PC-3 (cell line): Measurements from ENCODE around the gene GABRA4. TPM values are rescaled to one million over a fixed set of nuclear protein-coding genes. Genes with fewer than 3 reads are reported as not detected.

Experiments used
- ATAC-seq: fragments of 200-7000 bp; cut with Tn5 transposase; 2 replicates; pipeline ENCODE4 v1.9.1; 2020; ENCODE audit warnings: mild to moderate bottlenecking, moderate library complexity
- BruUV-seq: library from RNA; stranded (reverse); fragments of 400-500 nt; replicated peaks from 2 replicates; lab custom pipeline; 2021; lab: Mats Ljungman, UMichigan
- CTCF ChIA-PET: fragments of 300-600 bp; sonication (Branson Sonifier 250); formaldehyde crosslinking; loops from one replicate; lab custom pipeline; 2022; ENCODE audit warnings: antibody characterized with exemption; lab: Charles Lee
- POLR2A ChIA-PET: fragments of 300-600 bp; sonication (Branson Sonifier 250); formaldehyde crosslinking; loops from one replicate; lab custom pipeline; 2022; ENCODE audit warnings: antibody characterized with exemption; ENCODE audit not compliant: unreplicated experiment; lab: Charles Lee
- DNase-seq: peaks from one replicate; pipeline ENCODE4 v3.0.0-alpha.2; 2015
- H2AFZ ChIP-seq: fragments of 300-600 bp; sonication (generic); 2 replicates; pipeline ENCODE4 v1.6.0; 2016; ENCODE audit warnings: antibody characterized with exemption, low read length
- H3F3A ChIP-seq: fragments of 300-600 bp; sonication (generic); one replicate; pipeline ENCODE4 v1.6.0; 2017; ENCODE audit warnings: antibody characterized with exemption, low read length, control low read depth, mild to moderate bottlenecking; ENCODE audit not compliant: unreplicated experiment
- H3K27ac ChIP-seq: fragments of 300-600 bp; sonication (generic); 2 replicates; pipeline ENCODE4 v1.5.1; 2016; ENCODE audit warnings: mild to moderate bottlenecking, low read length
- H3K27me3 ChIP-seq: fragments of 300-600 bp; sonication (generic); 2 replicates; pipeline ENCODE4 v1.6.1; 2016; ENCODE audit warnings: low read length, mixed read lengths
- H3K36me3 ChIP-seq: fragments of 300-600 bp; sonication (generic); 2 replicates; pipeline ENCODE4 v1.6.1; 2016; ENCODE audit warnings: low read depth, mixed run types, low read length, mixed read lengths
- H3K4me1 ChIP-seq: fragments of 300-600 bp; sonication (generic); 2 replicates; pipeline ENCODE4 v1.5.1; 2016; ENCODE audit warnings: low read length; ENCODE audit not compliant: insufficient read depth
- H3K4me2 ChIP-seq: fragments of 300-600 bp; sonication (generic); 2 replicates; pipeline ENCODE4 v1.6.0; 2016; ENCODE audit warnings: low read length
- H3K4me3 ChIP-seq: fragments of 300-600 bp; sonication (generic); 2 replicates; pipeline ENCODE4 v1.5.1; 2016; ENCODE audit warnings: mild to moderate bottlenecking, low read length, mixed read lengths
- H3K79me2 ChIP-seq: fragments of 300-600 bp; sonication (generic); 2 replicates; pipeline ENCODE4 v1.6.1; 2017; ENCODE audit warnings: low read length, mixed read lengths
- H3K9ac ChIP-seq: fragments of 300-600 bp; sonication (generic); 2 replicates; pipeline ENCODE4 v1.6.0; 2016; ENCODE audit warnings: mild to moderate bottlenecking, low read length
- H3K9me2 ChIP-seq: fragments of 300-600 bp; sonication (generic); replicated peaks from 2 replicates; pipeline ENCODE4 v1.6.1; 2016; ENCODE audit warnings: mixed run types, low read length, mixed read lengths
- H3K9me3 ChIP-seq: fragments of 300-600 bp; sonication (generic); 2 replicates; pipeline ENCODE4 v1.6.1; 2016; ENCODE audit warnings: low read length, mixed read lengths
- H4K20me1 ChIP-seq: fragments of 300-600 bp; sonication (generic); 2 replicates; pipeline ENCODE4 v1.6.1; 2016; ENCODE audit warnings: low read length, mixed read lengths
- EZH2 ChIP-seq: fragments of 300-600 bp; sonication (generic); IDR thresholded peaks from one replicate; pipeline ENCODE4 v1.6.1; 2017; ENCODE audit warnings: antibody characterized with exemption, mild to moderate bottlenecking, low read length; ENCODE audit not compliant: unreplicated experiment
- EZH2phosphoT487 ChIP-seq: fragments of 300-600 bp; sonication (generic); IDR thresholded peaks from 2 replicates; pipeline ENCODE4 v1.6.1; 2018; ENCODE audit warnings: mild to moderate bottlenecking, antibody characterized with exemption, low read length, borderline replicate concordance
- intact Hi-C: fragments of 100-400 bp; cut with micrococcal nuclease; formaldehyde crosslinking; loops from 2 replicates; pipeline ENCODE4 v1.9.0; 2023
- total RNA-seq: library from RNA; depleted of rRNA; stranded (reverse); fragments of >200 nt; gene quantifications from 2 replicates; pipeline ENCODE4 v1.2.3, GENCODE V29; 2014
- TF ChIP-seq, protein P1 (sequence below): fragments of 300-600 bp; sonication (generic); conservative IDR thresholded peaks from 2 replicates; pipeline ENCODE4 v1.5.1; 2017; ENCODE audit warnings: antibody characterized with exemption, low read depth, mild to moderate bottlenecking, low read length

The GABRA4 gene
- total RNA-seq, 1 experiment from 2014 or later: not detected

DNA sequence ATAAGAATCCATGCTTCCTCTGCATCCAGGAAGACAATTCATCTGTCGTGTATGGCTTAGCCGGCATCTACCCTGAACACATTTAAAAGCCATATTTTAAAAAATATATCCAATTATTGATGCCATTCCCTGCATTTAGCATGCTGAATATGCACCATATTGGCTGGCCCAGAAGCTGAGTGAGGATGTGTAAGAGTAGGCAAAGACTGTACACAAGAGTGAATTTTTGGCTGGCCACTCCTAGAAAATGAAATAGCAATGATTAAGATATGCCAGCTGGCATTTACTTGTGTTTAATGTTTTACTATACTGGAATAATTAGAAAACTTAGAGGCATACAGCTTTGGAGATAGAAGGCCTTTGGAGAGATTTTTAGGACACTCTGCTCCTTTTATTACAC, 25.8 kb downstream of the GABRA4 start:
- no peaks in the 10 kb centered on the region for H3K79me2 ChIP-seq
- H3K9ac ChIP-seq: no peak overlapping the region
- TF ChIP-seq, protein P1, sequence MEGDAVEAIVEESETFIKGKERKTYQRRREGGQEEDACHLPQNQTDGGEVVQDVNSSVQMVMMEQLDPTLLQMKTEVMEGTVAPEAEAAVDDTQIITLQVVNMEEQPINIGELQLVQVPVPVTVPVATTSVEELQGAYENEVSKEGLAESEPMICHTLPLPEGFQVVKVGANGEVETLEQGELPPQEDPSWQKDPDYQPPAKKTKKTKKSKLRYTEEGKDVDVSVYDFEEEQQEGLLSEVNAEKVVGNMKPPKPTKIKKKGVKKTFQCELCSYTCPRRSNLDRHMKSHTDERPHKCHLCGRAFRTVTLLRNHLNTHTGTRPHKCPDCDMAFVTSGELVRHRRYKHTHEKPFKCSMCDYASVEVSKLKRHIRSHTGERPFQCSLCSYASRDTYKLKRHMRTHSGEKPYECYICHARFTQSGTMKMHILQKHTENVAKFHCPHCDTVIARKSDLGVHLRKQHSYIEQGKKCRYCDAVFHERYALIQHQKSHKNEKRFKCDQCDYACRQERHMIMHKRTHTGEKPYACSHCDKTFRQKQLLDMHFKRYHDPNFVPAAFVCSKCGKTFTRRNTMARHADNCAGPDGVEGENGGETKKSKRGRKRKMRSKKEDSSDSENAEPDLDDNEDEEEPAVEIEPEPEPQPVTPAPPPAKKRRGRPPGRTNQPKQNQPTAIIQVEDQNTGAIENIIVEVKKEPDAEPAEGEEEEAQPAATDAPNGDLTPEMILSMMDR: no peak
- TF ChIP-seq EZH2: no peak
- TF ChIP-seq EZH2phosphoT487: no peak
- H3K4me1 ChIP-seq: no peaks in the 10 kb centered on the region
- intact Hi-C loops: no loop called here
- no peak overlapping the region for H3K4me2 ChIP-seq
- H3K9me3 ChIP-seq: no peaks in the 10 kb centered on the region
- no peaks in the 10 kb centered on the region for H3F3A ChIP-seq
- no peaks in the 10 kb centered on the region for H4K20me1 ChIP-seq
- BruUV-seq: no TSS peak
- no peak overlapping the region for H3K4me3 ChIP-seq
- no peak overlapping the region for H2AFZ ChIP-seq
- peaks cover 20% of the 10 kb centered on the region for H3K27me3 ChIP-seq
- no peak overlapping the region for H3K27ac ChIP-seq
- ATAC-seq: no peak
- POLR2A ChIA-PET: no interaction called here
- DNase-seq: no peak
- CTCF ChIA-PET: no interaction called here
- H3K9me2 ChIP-seq: no peaks in the 10 kb centered on the region
- H3K36me3 ChIP-seq: no peaks in the 10 kb centered on the region

GRCh38 chr4:46958742-46959488, 34.5 kb downstream of the GABRA4 start:
- H3K4me1 ChIP-seq: no peaks in the 10 kb centered on the region
- H3K79me2 ChIP-seq: no peaks in the 10 kb centered on the region
- H4K20me1 ChIP-seq: no peaks in the 10 kb centered on the region
- H2AFZ ChIP-seq: no peak overlapping the region
- no peak overlapping the region for H3K4me3 ChIP-seq
- ChIA-PET CTCF (no interaction called here), POLR2A (no interaction called here)
- H3K9me2 ChIP-seq: no peaks in the 10 kb centered on the region
- intact Hi-C loops: no loop called here
- H3K36me3 ChIP-seq: no peaks in the 10 kb centered on the region
- no peak overlapping the region for H3K27ac ChIP-seq
- H3F3A ChIP-seq: no peaks in the 10 kb centered on the region
- 0 out of 2 replicates have a peak, but pooled peaks cover 4% of the 10 kb centered on the region for H3K27me3 ChIP-seq
- DNase-seq (no peak), ATAC-seq (no peak)
- H3K4me2 ChIP-seq: no peak overlapping the region
- H3K9me3 ChIP-seq: no peaks in the 10 kb centered on the region
- BruUV-seq: no TSS peak
- TF ChIP-seq, protein P1: no peak
- no peak for TF ChIP-seq EZH2phosphoT487
- no peak for TF ChIP-seq EZH2
- H3K9ac ChIP-seq: no peak overlapping the region

DNA sequence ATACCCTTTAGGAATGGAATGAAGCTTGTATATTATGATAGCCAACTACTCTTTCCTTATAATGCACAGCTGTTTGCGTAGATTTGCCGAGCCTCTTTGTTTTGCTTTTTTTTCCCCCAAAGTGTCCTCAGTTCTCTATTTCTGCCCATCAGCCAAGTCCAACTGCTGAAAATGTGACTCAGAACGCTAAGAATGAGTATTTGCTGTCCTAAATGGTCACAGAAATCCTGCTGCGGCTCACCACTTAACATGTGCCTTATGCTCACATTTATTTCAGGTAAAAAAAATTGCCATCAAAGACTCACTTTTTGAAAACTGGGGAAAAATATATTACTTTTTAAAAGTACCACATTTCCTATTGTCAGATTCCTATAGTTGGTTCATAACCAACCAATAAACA, 36.9 kb downstream of the GABRA4 start:
- Histone ChIP-seq H2AFZ (no peak overlapping the region), H3K4me2 (no peak overlapping the region), H4K20me1 (no peaks in the 10 kb centered on the region), H3K79me2 (no peaks in the 10 kb centered on the region), H3F3A (no peaks in the 10 kb centered on the region), H3K36me3 (no peaks in the 10 kb centered on the region), H3K9me2 (no peaks in the 10 kb centered on the region), H3K4me3 (no peak overlapping the region), H3K9ac (no peak overlapping the region), H3K4me1 (no peaks in the 10 kb centered on the region), H3K27ac (no peak overlapping the region), H3K27me3 (0 out of 2 replicates have a peak, but pooled peaks cover 4% of the 10 kb centered on the region), H3K9me3 (no peaks in the 10 kb centered on the region)
- intact Hi-C loops: no loop called here
- ChIA-PET POLR2A (no interaction called here), CTCF (no interaction called here)
- ATAC-seq (no peak), DNase-seq (no peak)
- TF ChIP-seq EZH2 (no peak), EZH2phosphoT487 (no peak)
- TF ChIP-seq, protein P1: no peak
- BruUV-seq: no TSS peak
